Vagina (tissue), 2 donors: ENCODE data around the gene TNS3.

Experiments
- CTCF ChIP-seq, 3 experiments: fragments of 450-650 bp in 2 of 3; fragments of 200-600 bp in 1 of 3; sonication (generic) in 1 of 3; IDR thresholded peaks; one replicate each; pipeline ENCODE4 v1.5.1; 2017 to 2019; ENCODE audit warnings: antibody characterized with exemption in 3 of 3, mild to moderate bottlenecking in 2 of 3, moderate library complexity in 2 of 3
- POLR2A ChIP-seq, 2 donors: fragments of 450-650 bp; IDR thresholded peaks; one replicate each; pipeline ENCODE4 v1.6.1; 2017; ENCODE audit warnings: antibody characterized with exemption in 2 of 2, mild to moderate bottlenecking in 2 of 2, moderate library complexity in 2 of 2
- POLR2AphosphoS5 ChIP-seq, 2 donors: sonication (generic); formaldehyde crosslinking; IDR thresholded peaks; one replicate each; pipeline ENCODE4 v1.9.0; 2017; ENCODE audit warnings: antibody characterized with exemption in 2 of 2, mild to moderate bottlenecking in 2 of 2, low read depth in 1 of 2; ENCODE audit not compliant: insufficient read depth in 1 of 2

- no peak for TF ChIP-seq CTCF (IDR thresholded peaks at IDR 0.05)
- TF ChIP-seq POLR2AphosphoS5 (IDR thresholded peaks at IDR 0.05; ENCODE audit: insufficient read depth in 1 of 2, low read depth in 1 of 2): no peak
- no peak for TF ChIP-seq POLR2A (IDR thresholded peaks at IDR 0.05)
Measured at GRCh38 chr7:47579458-47579857, 2.5 kb downstream of the TNS3 start.
